Fibroblast of peridontal ligament (primary cell): ENCODE data around the gene CERS6.
"Not testable (repeated sequence)": the region's sequence is repeated elsewhere in the genome, so short reads cannot be mapped to it uniquely, and the experiment has no call there.

Experiments
- DNase-seq: peaks from one replicate; pipeline ENCODE4 v3.0.0-alpha.2; 2010; ENCODE audit errors: extremely low read depth

Gene CERS6

DNA sequence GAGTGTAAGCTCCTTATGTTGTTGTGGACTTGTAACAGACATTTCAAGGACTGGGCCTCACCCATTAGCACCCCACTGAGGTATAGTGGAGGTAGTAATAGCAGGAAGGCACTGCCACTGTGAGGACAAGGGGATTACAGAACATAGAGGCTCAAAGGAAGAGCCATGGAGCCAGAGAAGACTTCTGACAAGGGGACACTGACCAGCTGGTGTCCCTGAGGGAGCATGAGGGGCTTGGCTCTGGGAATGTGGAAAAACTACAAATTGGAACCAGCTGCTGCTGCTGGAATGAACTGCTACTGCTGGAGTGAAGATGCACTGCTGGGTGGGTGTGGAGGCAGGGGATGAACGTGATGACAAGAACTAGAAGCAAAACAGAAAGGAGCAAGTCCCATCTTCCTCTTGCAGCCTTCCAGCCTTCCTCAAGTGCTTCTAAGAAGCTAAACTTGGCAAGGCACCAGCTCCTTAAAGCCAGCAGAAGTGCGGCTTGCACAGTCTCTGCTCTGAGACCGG lies 179.0 kb downstream of the CERS6 start:
- peak; percentile 67 for DNase-seq

DNA sequence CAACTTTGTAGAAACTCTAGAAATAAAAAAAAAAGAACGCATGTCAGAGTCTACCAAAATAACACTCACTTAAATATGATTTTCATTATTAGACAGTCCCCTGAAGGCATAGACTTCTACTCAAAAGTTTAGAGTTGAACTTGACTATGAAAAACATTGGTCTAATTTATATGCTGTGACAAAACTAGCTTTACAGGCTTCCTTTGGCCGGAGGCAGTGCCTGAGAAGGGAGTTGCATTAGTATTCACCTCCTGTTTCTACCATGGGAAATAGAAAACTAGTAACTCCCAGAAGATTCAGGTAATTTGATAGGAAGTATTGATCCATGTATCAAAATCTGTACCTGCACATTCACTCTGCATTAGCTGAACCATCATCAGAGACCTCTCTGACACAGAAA lies 182.9 kb downstream of the CERS6 start:
- no peak for DNase-seq

DNA sequence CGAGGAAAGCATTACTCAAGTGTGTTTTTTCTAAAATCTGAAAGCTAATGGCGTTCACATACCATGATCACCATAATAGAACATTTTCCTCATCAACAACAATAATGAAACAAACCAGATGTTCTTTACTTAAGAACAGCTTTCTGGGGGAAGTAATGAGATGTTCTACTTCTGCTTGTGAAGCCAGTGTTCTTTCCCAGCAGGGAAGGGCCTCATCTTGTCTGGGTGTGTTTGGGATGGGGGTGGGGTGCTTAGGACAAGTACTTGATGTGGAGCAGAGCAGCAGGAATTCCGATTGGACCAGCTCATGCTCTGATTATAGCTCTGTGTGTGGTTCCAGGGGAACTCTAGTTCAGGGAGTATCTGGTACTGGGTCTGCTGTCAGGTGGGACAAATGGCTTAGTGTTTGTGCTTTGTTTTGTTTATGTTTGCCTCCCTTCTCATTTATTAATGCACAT lies 183.4 kb downstream of the CERS6 start:
- peak; percentile 51 for DNase-seq

DNA sequence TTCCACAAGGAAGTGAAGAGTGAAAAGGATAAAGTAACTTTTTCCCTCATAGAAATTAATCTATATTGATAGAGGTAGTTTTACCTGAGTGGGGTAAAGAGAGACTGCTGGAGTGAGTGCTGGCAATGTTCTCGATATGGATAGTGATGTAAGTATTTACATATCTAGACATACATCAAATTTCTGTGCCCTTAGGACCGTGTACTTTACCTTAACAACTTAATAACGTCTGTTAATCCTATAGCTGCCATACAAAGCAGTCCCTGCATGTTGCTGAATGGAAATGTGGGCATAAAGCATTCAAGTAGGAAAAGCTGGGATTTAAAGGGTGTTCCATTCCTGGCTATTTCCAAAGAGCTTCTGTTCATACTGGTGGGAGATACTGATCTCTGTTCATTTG lies 184.0 kb downstream of the CERS6 start:
- DNase-seq = no peak

DNA sequence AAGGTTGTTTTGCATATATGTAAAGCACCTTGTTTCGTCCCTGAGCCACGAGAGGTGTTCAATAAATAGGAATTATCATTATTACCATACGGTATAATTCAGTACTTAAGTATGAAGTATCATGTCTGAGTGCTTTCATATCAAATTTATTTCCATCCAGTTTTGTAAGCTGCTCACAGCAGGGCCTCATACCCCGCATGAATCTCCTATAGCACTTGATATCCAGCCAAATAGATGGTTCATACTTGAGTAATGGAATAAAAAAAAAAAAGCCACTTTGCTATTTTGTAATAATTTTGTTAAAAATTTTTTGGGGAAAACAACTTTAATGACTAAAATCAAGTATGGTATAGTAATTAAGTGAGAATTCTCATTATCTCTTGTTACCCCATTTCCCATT lies 185.6 kb downstream of the CERS6 start:
- DNase-seq = no peak

DNA sequence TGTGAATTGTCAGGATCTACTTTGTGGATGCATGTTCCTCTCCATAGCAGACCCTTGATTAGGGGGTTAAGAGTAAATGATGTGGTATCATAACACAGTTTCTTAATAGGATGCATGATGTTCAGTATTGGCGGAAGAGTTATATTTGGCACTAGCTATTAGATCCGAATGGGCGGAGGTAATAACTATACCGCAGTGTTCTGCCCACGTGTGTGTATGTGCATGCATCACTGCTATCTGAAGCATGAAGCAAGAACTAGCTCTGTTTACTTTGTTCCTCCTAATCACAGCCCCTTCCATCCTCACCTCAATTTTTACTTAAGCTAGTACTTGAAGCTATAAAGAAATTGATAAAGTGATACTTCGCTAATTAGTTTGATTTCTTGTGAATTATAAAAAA lies 186.8 kb downstream of the CERS6 start:
- no peak for DNase-seq

DNA sequence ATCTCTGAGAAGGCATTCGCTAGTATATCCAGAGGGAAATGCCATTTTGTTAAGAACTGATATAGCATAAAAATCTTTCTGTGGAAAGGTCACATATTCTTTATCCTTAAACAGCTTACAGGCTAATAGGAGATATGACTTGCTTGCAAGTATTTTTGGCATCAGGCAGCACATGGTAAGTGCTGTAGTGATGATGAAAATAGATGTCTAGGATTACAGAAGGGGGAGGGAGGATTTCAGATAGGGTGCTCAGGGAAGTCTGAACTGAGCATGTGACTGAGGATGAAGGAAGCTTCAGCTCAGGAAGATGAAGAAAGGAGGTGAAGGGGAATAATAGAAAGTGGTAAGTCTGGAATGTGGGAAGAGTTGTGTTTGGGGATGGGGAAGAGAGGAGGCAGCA lies 187.9 kb downstream of the CERS6 start:
- DNase-seq = peak; percentile 64

DNA sequence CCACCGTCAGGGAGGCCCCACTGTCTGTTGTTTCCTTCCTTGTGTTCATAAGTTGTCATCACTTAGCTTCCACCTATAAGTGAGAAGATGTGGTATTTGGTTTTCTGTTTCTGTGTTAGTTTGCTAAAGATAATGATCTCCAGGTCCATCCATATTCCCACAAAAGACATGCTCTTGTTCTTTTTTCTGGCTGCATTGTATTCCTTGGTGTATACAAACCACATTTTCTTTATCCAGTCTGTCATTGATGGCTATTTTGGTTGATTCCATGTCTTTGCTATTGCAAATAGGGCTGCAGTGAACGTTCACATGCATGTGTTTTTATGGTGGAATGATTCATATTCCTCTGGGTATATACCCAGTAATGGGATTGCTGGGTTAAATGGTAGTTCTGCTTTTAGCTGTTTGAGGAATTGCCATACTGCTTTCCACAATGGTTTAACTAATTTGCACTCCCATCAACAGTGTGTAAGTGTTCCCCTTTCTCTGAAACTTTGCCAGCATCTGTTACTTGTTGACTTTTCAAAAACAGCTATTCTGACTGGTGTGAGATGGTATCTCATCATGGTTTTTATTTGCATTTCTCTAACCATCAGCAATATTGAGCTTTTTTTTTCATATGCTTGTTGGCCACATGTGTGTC lies 189.7 kb downstream of the CERS6 start:
- DNase-seq = peak; percentile 34

DNA sequence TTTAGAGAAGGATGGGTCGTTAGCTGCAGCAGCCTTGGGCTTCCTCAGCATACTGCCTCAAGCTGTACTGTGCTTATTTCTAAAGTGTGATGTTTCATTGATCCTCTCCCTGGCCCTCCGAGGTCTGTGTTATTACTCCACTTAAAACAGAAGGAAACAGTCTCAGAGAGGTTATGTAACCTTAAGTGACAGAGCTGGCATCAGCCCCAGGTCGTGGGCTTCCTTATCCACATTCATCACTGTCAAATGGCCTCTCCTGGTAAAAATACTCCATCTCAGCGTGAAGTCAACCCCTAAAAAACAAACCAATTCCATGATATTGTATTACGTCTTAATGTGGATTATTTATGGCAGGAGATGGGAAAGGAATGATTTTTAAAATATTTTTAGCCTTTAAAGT lies 193.0 kb downstream of the CERS6 start:
- DNase-seq = no peak

DNA sequence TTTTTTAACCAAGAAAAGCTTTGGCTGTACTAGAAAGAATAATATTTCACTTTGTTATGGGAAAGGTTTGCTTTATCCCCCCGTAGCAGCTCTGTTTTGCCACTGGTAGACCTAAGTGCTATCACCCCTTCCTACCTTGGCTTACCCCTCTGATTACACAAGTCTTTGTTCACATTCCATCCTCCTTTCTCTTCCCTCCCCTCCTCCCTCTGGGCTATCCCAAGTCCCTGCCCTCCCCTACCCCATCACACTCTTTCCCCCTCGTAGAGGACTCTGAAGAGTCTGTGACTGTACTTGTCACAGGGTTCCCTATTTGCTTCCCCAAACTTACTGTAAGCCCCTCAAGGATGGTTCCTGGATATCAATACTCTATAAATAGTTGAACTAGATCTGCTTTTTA lies 193.5 kb downstream of the CERS6 start:
- DNase-seq = no peak

DNA sequence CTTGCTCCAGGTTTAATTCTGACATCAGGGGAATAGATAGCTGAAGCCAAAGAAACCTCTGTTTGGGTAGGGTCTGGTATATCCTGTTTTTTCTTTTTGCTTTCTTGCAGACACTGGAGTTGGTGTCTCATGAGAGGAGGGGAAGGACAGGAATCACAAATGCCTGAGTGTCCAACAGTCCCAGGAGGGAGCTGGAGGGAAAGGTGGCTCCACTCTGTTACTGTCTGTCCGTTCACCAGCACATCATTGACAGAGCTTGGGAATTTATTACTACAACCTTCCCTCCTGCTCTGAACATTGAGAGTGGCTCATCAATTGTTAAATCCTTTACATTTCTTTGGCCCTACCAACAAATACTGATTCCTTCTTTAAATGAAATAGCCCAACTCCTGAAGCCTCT lies 194.1 kb downstream of the CERS6 start:
- no peak for DNase-seq

DNA sequence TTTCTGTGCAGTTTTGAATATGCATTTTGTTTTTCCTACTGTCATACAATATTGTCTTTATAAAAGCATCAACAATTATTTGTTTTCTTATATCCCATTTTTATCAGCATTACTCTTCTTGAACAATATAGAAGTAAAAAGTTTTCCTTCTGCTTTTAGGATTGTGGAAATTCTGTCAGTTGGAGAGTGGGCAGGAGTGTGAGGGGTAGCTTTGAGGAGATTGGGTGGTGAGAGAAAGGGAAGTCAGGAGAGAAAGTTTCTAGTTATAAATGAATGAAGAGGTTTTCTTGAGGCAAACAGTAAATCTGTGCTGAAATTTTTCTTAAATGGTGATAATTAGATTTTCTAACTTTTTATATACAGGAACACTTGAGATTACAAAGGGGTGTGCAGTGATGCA lies 194.7 kb downstream of the CERS6 start:
- no peak for DNase-seq

DNA sequence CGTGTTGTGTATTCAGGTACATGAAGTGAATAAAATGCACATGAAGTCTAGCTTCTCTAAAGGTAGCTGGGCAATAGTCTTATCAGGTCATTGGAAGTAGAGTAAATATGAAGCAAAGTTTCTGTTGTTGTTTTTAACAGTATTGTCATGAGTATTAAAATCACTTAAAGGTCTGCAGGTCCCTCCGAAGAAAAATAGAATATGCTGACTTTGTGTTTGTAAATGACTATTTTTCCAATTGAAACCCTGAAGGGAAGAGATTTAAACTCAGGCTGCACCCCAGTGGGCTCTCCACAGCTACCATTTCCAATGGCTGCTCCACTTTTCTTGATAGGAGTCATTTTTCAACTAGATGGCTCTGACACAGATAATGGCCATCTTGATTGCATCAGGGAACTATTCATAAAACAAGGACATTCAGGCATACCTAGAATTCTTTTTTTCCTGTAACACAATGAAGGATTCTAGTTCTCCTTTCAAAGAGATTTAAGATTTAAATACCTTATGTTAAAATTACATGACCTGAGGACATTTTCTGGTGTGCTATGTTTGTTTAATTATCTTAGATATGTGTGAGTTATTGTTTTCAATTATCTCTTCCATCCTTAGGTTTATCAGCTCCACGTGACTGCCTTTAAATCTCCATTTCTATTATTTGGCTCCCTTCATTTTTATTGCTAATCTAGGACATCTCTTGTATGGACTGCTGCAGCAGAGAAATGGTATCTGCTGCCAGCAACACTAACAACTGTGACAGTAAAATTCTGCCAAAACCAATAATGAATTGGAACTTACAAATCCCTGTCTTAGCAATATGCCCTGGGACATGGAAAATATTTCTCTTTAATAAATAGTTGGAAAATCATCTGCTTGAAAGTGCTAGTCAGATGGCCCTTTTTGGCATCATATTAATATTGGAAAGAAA lies 197.2 kb downstream of the CERS6 start:
- DNase-seq = no peak

DNA sequence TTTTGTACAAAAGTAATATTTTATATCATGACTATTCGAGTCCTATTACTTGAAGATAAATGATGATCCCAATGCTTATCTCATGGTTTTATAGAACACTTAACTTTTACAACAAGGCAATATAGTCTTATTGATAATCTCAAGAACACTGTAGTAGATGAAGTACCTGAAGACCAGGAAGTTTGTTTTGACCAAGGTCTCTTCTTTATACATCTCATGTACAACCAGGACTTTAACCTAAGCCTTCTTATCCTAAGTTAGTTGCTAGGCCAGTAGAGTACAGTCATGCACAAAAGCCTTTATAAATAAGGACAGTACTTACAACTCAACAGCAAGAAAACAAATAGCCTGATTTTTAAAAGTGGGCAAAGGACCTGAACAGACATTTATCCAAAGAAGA lies 198.6 kb downstream of the CERS6 start:
- no peak for DNase-seq

DNA sequence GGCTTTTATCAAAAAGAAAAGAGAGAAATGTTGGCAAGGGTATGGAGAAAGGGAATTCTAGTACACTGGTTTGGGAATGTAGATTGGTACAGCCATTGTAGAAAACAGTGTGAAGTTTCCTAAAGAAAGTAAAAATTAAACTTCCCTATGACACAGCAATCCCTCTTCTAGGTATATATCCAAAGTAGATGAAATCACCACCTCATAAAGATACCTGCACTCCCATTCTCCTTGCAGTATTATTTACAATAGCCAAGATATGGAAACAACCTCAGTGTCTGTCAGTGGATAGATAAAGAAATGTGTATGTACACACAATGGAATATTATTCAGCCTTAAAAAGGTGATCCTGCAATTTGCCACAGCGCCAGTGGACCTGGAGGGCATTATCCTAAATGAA lies 199.1 kb downstream of the CERS6 start:
- DNase-seq = no peak

DNA sequence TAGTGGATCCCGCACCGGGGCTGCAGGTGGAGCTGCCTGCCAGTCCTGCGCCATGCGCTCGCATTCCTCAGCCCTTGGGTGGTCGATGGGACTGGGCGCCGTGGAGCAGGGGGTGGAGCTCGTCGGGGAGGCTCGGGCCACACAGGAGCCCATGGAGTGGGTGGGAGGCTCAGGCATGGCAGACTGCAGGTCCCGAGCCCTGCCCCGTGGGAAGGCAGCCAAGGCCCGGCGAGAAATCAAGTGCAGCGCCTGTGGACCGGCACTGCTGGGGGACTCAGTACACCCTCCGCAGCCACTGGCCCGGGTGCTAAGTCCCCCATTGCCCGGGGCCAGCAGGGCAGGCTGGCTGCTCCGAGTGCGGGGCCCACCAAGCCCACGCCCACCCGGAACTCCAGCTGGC lies 201.3 kb downstream of the CERS6 start:
- DNase-seq = not testable (repeated sequence)

DNA sequence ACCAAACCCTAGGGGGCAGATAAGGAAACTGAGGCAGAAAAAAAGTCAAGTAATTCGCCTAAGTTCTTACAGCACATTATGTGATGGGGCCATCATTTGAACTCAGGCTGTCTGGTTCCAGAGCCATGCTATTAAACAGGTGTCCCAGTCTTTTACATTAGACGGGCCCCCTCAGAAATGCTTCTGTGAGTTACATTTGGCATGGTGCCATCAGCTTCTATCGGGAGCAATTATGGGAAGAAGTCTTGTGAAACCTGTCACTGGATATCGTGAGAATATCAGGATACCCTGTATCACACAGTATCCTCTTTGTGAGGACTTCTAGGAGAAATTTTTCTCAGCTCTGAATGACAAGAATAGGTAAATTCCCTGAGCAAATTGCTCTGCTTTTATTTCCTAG lies 202.6 kb downstream of the CERS6 start:
- DNase-seq = no peak

DNA sequence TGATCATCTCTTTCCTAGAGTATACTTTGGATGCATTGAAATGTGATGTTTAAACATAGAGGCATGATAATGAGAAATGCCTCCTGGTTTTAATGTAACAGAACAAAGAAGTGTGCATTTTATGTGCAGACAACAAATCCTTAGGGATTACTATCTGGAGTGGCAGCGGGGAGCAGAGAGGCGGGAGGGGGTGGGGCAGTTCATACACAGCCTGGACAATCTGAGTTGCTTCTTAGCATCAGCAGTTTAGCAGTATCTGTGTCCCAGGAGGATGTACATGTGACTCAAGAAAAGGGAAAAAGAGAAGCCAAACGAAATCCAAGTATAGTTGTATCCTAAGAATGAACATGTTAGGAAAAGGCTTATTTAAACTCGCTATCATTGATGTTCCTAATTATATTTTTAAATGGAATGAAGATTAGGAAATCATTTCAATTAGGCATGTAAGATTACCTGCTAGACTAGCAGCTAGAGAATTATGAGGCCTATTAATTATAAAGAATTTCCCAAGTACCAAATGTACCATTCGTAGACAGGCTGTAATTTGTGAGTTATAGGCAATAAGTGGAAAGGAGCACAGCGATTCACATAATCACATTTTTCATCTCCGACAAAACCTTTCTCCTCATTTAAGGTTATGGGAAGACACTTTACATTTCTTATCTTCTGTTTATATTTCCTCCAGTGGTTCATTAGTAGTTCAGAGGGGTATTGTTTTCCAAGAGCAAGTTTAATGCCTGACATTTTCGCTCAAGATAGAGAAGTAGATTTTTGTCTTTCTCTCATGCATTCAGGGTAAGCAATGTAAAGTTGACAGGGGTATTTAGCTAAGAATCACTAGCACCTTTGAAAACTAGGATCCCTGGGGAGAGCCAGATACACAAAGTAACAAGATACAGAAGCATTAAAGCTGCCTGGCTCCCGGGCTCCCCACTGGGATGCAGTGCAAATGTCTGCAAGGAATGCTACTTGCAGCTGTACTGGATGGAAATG lies 205.1 kb downstream of the CERS6 start:
- no peak for DNase-seq

DNA sequence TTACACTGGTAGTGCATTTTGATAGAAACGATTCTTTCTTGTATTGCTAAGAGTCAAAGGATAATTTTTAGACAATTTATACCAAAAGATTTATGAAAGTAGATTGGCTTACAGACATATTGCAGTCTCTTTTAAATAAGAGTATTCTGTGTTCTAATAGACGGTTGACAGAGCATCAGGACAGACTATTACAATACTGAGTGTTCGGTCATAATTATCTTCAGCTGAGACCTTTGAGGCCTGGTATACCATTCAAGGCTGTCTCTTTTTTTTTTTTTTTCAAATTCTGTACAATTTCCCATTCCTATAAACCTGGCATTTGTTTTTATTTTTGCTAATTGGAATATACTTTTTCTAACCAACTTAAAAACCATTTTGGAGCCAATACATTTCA lies 205.8 kb downstream of the CERS6 start:
- DNase-seq = no peak

DNA sequence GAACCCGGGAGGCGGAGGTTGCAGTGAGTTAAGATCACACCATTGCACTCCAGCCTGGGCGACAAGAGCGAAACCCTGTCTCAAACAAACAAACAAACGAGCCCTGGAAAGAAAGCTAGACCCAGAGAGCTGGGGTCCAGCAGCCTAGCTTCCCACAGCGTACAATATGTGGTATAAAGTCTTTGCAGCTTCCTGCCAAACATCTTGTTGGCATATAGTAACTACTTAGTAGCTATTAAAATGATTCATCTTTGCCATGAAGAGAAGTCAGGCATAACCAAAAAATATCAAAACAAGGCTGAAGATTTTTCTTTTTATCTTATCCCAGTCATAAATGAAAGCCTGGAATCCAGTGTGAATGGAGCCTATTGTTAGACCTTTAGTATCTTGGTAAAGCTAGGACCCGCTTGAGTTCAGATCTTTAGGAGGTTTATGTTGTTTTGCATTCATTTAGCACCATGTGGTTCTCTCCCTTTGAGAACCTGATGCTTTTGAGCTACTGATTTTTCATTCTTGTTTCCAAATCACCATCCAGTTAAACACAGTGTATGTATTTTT lies 206.7 kb downstream of the CERS6 start:
- no peak for DNase-seq

DNA sequence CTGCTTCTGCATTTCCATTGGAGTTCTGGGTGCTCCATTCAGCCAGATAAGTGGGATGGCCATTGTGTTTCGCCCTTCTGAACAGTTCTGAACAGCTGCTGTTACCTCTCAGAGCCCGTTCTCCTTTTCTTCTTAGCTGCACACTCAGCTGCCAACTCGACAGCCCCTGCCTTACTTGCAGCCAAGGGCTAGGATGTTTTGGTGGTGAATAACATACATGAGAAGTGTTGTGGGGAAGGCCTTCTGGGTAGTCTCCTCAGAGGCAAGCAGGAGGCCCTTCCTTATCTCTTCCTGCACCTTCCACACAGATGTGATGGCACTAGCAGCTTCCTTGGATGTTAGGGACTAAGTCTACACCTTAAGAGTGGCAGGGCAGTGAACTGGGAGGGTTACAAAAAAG lies 207.9 kb downstream of the CERS6 start:
- DNase-seq = no peak

DNA sequence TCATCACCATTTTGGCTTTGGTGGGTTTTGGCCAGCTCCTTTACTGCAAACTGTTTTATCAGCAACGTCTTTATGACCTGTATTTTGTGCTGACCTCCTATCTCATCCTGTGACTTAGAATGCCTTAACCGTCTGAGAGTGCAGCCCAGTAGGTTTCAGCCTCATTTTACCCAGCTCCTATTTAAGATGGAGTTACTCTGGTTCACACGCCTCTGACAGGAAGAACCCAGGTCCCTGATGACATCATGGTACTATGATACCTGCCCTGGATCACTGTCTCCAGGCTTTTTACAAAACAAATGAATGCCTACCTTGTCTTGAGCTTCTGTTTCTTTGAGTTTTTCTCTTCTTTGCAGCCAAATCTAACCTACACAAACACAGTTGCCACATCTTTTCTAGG lies 208.6 kb downstream of the CERS6 start:
- not testable (repeated sequence) for DNase-seq
